H1 (cell line): ENCODE data around the gene TECTB. TPM values are rescaled to one million over a fixed set of nuclear protein-coding genes. Genes with fewer than 3 reads are reported as not detected.

ENCODE experiments used
- CTCF ChIA-PET: fragments of 300-600 bp; sonication (Branson Sonifier 250); formaldehyde crosslinking; loops from one replicate; lab custom pipeline; 2021; ENCODE audit not compliant: partially characterized antibody; lab: Charles Lee
- POLR2A ChIA-PET: fragments of 300-600 bp; sonication (Branson Sonifier 250); formaldehyde crosslinking; loops from one replicate; lab custom pipeline; 2021; ENCODE audit warnings: inconsistent platforms; ENCODE audit not compliant: partially characterized antibody; lab: Charles Lee
- DNase-seq, 2 experiments: peaks; one replicate each; pipeline versions ENCODE4 v3.0.0 to v3.0.0-alpha.2; 2010 to 2022; ENCODE audit warnings: low spot score in 2 of 2, low read depth in 1 of 2, mixed read lengths in 1 of 2
- FAIRE-seq: peaks from 2 replicates; lab custom pipeline; 2011; peaks lifted over from hg19 to GRCh38; lab: Jason Lieb, UNC
- H2AFZ ChIP-seq: 2 replicates; pipeline ENCODE4 v1.8.1; 2012; ENCODE audit warnings: low read length, inconsistent platforms
- H2AK5ac ChIP-seq: 2 replicates; pipeline ENCODE4 v1.6.1; 2013; ENCODE audit warnings: low read depth, low read length
- H2BK120ac ChIP-seq: replicated peaks from 2 replicates; pipeline ENCODE3; 2013; ENCODE audit warnings: low read depth, low read length, inconsistent platforms
- H2BK12ac ChIP-seq: 2 replicates; pipeline ENCODE4 v1.6.1; 2013; ENCODE audit warnings: low read depth, low read length
- H2BK15ac ChIP-seq: 2 replicates; pipeline ENCODE4 v1.6.1; 2013; ENCODE audit warnings: low read length
- H2BK20ac ChIP-seq: 2 replicates; pipeline ENCODE4 v1.6.1; 2013; ENCODE audit warnings: low read length
- H2BK5ac ChIP-seq: 2 replicates; pipeline ENCODE4 v1.6.1; 2013; ENCODE audit warnings: low read depth, low read length
- H3K14ac ChIP-seq: 2 replicates; pipeline ENCODE4 v1.6.1; 2013; ENCODE audit warnings: inconsistent platforms; ENCODE audit not compliant: insufficient read length
- H3K18ac ChIP-seq: 2 replicates; pipeline ENCODE4 v1.6.1; 2013; ENCODE audit warnings: low read length; ENCODE audit errors: extremely low read depth
- H3K23ac ChIP-seq: 2 replicates; pipeline ENCODE4 v1.6.1; 2013; ENCODE audit warnings: inconsistent platforms; ENCODE audit not compliant: insufficient read length
- H3K23me2 ChIP-seq: 2 replicates; pipeline ENCODE4 v1.6.1; 2013; ENCODE audit warnings: low read depth, low read length
- H3K27ac ChIP-seq: 2 replicates; pipeline ENCODE4 v1.6.1; 2011; ENCODE audit warnings: low read depth, low read length, inconsistent platforms
- H3K27me3 ChIP-seq, 4 experiments: replicated peaks in 1 of 4; 1 replicate in 1 of 4; 2 replicates in 3 of 4; pipeline versions ENCODE4 v1.6.1 to v1.8.1; 2011 to 2013; ENCODE audit warnings: low read length in 3 of 4, mild to moderate bottlenecking in 3 of 4, inconsistent platforms in 2 of 4, mixed read lengths in 2 of 4, moderate library complexity in 1 of 4; ENCODE audit not compliant: control insufficient read depth in 3 of 4, insufficient read depth in 3 of 4; ENCODE audit errors: extremely low read depth in 1 of 4
- H3K36me3 ChIP-seq, 4 experiments: 2 replicates each; pipeline versions ENCODE4 v1.6.1 to v1.8.1; 2011 to 2013; ENCODE audit warnings: mild to moderate bottlenecking in 4 of 4, low read length in 3 of 4, moderate library complexity in 2 of 4, control low read depth in 1 of 4, inconsistent platforms in 1 of 4; ENCODE audit not compliant: insufficient read depth in 4 of 4, control insufficient read depth in 2 of 4
- H3K4ac ChIP-seq: replicated peaks from 2 replicates; pipeline ENCODE3; 2013; ENCODE audit warnings: low read length, low read depth, mixed read lengths, inconsistent platforms; ENCODE audit not compliant: insufficient read length
- H3K4me1 ChIP-seq, 4 experiments: replicated peaks in 1 of 4; 1 replicate in 1 of 4; 2 replicates in 3 of 4; pipeline versions ENCODE4 v1.6.1 to v1.8.1; 2011 to 2013; ENCODE audit warnings: low read length in 3 of 4, inconsistent platforms in 2 of 4, mixed read lengths in 1 of 4; ENCODE audit not compliant: insufficient read depth in 4 of 4, control insufficient read depth in 3 of 4
- H3K4me2 ChIP-seq, 2 experiments: 2 replicates each; pipeline versions ENCODE4 v1.6.1 to v1.8.1; 2011 to 2013; ENCODE audit warnings: low read depth in 2 of 2, low read length in 2 of 2, control low read depth in 1 of 2, inconsistent platforms in 1 of 2, mild to moderate bottlenecking in 1 of 2; ENCODE audit not compliant: insufficient read depth in 1 of 2
- H3K4me3 ChIP-seq, 4 experiments: fragments of 200-600, 300-600 bp in 1 of 4; sonication (generic), shearing (Covaris generic), sonication (Bioruptor Twin) in 1 of 4; 2 replicates each; pipeline versions ENCODE4 v1.5.1 to v1.8.1; 2011 to 2016; ENCODE audit warnings: low read length in 4 of 4, low read depth in 3 of 4, control low read depth in 2 of 4, inconsistent platforms in 2 of 4, mild to moderate bottlenecking in 2 of 4, mixed read lengths in 1 of 4, moderate library complexity in 1 of 4; ENCODE audit not compliant: insufficient read depth in 2 of 4; ENCODE audit errors: extremely low read depth in 1 of 4
- H3K56ac ChIP-seq: replicated peaks from 2 replicates; pipeline ENCODE3; 2013; ENCODE audit warnings: low read depth, mild to moderate bottlenecking, mixed read lengths, low read length, inconsistent platforms; ENCODE audit not compliant: insufficient read length
- H3K79me1 ChIP-seq: 2 replicates; pipeline ENCODE4 v1.6.1; 2013; ENCODE audit warnings: low read depth, low read length, control low read depth
- H3K79me2 ChIP-seq, 2 experiments: 2 replicates each; pipeline versions ENCODE4 v1.6.1 to v1.8.1; 2012 to 2013; ENCODE audit warnings: low read length in 2 of 2, mild to moderate bottlenecking in 2 of 2, inconsistent platforms in 1 of 2; ENCODE audit not compliant: insufficient read depth in 2 of 2, control insufficient read depth in 1 of 2
- H3K9ac ChIP-seq, 4 experiments: replicated peaks in 1 of 4; 1 replicate in 1 of 4; 2 replicates in 3 of 4; pipeline versions ENCODE4 v1.6.1 to v1.8.1; 2011 to 2013; ENCODE audit warnings: low read depth in 3 of 4, low read length in 3 of 4, control low read depth in 2 of 4, mild to moderate bottlenecking in 2 of 4, moderate library complexity in 2 of 4, inconsistent platforms in 1 of 4; ENCODE audit errors: extremely low read depth in 1 of 4
- H3K9me3 ChIP-seq, 2 experiments: 2 replicates each; pipeline versions ENCODE4 v1.6.1 to v1.8.1; 2012 to 2013; ENCODE audit warnings: mild to moderate bottlenecking in 2 of 2, moderate library complexity in 2 of 2, control low read depth in 1 of 2, inconsistent platforms in 1 of 2, low read depth in 1 of 2, low read length in 1 of 2, mixed read lengths in 1 of 2; ENCODE audit not compliant: insufficient read depth in 2 of 2
- H4K20me1 ChIP-seq, 2 experiments: replicated peaks in 1 of 2; 2 replicates each; pipeline versions ENCODE3 to v1.8.1; 2011 to 2013; ENCODE audit warnings: inconsistent platforms in 2 of 2, low read length in 2 of 2, mild to moderate bottlenecking in 1 of 2; ENCODE audit not compliant: insufficient read depth in 2 of 2, control insufficient read depth in 1 of 2
- H4K5ac ChIP-seq: 2 replicates; pipeline ENCODE4 v1.6.1; 2013; ENCODE audit warnings: low read length, low read depth, mixed read lengths, inconsistent platforms; ENCODE audit not compliant: insufficient read length
- H4K8ac ChIP-seq: 2 replicates; pipeline ENCODE4 v1.8.0; 2013; ENCODE audit warnings: mild to moderate bottlenecking, moderate library complexity, low read length, inconsistent platforms; ENCODE audit not compliant: insufficient read depth; ENCODE audit errors: extremely low read depth
- H4K91ac ChIP-seq: replicated peaks from 2 replicates; pipeline ENCODE3; 2013; ENCODE audit warnings: low read length, mixed read lengths, inconsistent platforms; ENCODE audit not compliant: insufficient read length
- BCL11A ChIP-seq, 2 experiments: IDR thresholded peaks; one replicate each; pipeline ENCODE4 v1.6.1; 2011; ENCODE audit warnings: low read depth in 2 of 2, low read length in 2 of 2, mild to moderate bottlenecking in 2 of 2
- HDAC2 ChIP-seq, 2 experiments: fragments of 300-600 bp in 1 of 2; sonication (generic) in 1 of 2; IDR thresholded peaks; 2 replicates each; pipeline ENCODE4 v1.6.1; 2011 to 2012; ENCODE audit warnings: low read depth in 2 of 2, low read length in 2 of 2, mild to moderate bottlenecking in 2 of 2, moderate library complexity in 2 of 2, borderline replicate concordance in 1 of 2, inconsistent platforms in 1 of 2
- HDAC6 ChIP-seq: IDR thresholded peaks from one replicate; pipeline ENCODE4 v1.7.1; 2012; ENCODE audit warnings: low read depth, mild to moderate bottlenecking, inconsistent platforms, low read length, moderate library complexity
- JUN ChIP-seq: IDR thresholded peaks from 2 replicates; pipeline ENCODE4 v1.6.1; 2011; ENCODE audit warnings: low read depth, mild to moderate bottlenecking, improper control_type of control experiment, low read length
- KDM4A ChIP-seq: IDR thresholded peaks from one replicate; pipeline ENCODE4 v1.7.1; 2012; ENCODE audit warnings: low read depth, mild to moderate bottlenecking, moderate library complexity, low read length, inconsistent platforms; ENCODE audit not compliant: severe bottlenecking
- PHF8 ChIP-seq: fragments of 200-600 bp; sonication (generic); conservative IDR thresholded peaks from 2 replicates; pipeline ENCODE4 v1.7.1; 2012; ENCODE audit warnings: low read depth, mild to moderate bottlenecking, inconsistent platforms, low read length, moderate library complexity
- RAD21 ChIP-seq, 2 experiments: IDR thresholded peaks in 1 of 2; conservative IDR thresholded peaks in 1 of 2; 2 replicates each; pipeline ENCODE4 v1.6.1; 2011; ENCODE audit warnings: low read depth in 2 of 2, low read length in 2 of 2, improper control_type of control experiment in 1 of 2, inconsistent platforms in 1 of 2, mild to moderate bottlenecking in 1 of 2, moderate library complexity in 1 of 2
- RFX5 ChIP-seq: IDR thresholded peaks from 2 replicates; pipeline ENCODE4 v1.6.1; 2011; ENCODE audit warnings: low read depth, low read length, improper control_type of control experiment, borderline replicate concordance
- RNF2 ChIP-seq: fragments of 200-900, 300-1000 bp; sonication (generic); IDR thresholded peaks from 2 replicates; pipeline ENCODE4 v1.7.1; 2016; ENCODE audit warnings: borderline replicate concordance, low read depth, mild to moderate bottlenecking, antibody characterized with exemption, low read length; ENCODE audit not compliant: poor library complexity, severe bottlenecking; ENCODE audit errors: missing control alignments
- RXRA ChIP-seq: IDR thresholded peaks from 2 replicates; pipeline ENCODE4 v1.6.1; 2011; ENCODE audit warnings: low read depth, mild to moderate bottlenecking, low read length, moderate library complexity; ENCODE audit not compliant: insufficient read depth
- SUZ12 ChIP-seq: fragments of 200-600 bp; sonication (generic); IDR thresholded peaks from 2 replicates; pipeline ENCODE4 v1.6.1; 2012; ENCODE audit warnings: mild to moderate bottlenecking, inconsistent platforms, low read length, moderate library complexity, mixed read lengths
- WGBS, 2 experiments: shearing (Covaris generic) in 1 of 2; methylation state at CpG; one replicate each; pipeline versions ENCODE4 v1.1.6 to v1.1.7; 2013 to 2015; ENCODE audit warnings: low lambda C conversion rate in 2 of 2, mixed read lengths in 2 of 2, inconsistent platforms in 1 of 2, low coverage in 1 of 2, missing lambda C conversion rate in 1 of 2; ENCODE audit not compliant: insufficient replicate concordance in 2 of 2, insufficient coverage in 1 of 2, insufficient read length in 1 of 2; ENCODE audit errors: extremely low coverage in 1 of 2, missing lambda C conversion rate in 1 of 2; 5-methylcytosine and 5-hydroxymethylcytosine counted together
- polyA plus RNA-seq, 7 experiments: library from polyadenylated mRNA; depleted of rRNA in 3 of 7; stranded (reverse) in 5 of 7; unstranded in 2 of 7; fragments of >200 nt in 5 of 7; fragments of 200-250 nt in 2 of 7; gene quantifications; 1 replicate in 5 of 7; 2 replicates in 1 of 7; 4 replicates in 1 of 7; pipeline versions ENCODE4 v1.2.1 to v1.2.3, GENCODE V29; 2011 to 2013; ENCODE audit warnings: missing spikeins in 2 of 7, mixed read lengths in 2 of 7
- total RNA-seq: library from RNA; stranded (reverse); fragmentation: NEBNext Ultra II Directional; extraction: Animal tissue kit (Norgen Biotek cat#: 25700); gene quantifications from 2 replicates; pipeline ENCODE4 v1.2.1, GENCODE V29; 2021

Gene TECTB
- total and polyA plus RNA-seq, 2 of the 8 experiments (the other 6 are each of a cell fraction or from before 2014, with no cell fraction given): not detected

GRCh38 chr10:112327678-112328077 lies 44.5 kb downstream of the TECTB start:
- Histone ChIP-seq H2BK20ac (no peak overlapping the region), H3K4ac (no peak overlapping the region), H2BK15ac (no peak overlapping the region), H2BK5ac (no peak overlapping the region), H4K91ac (no peak overlapping the region), H2BK120ac (no peak overlapping the region), H3K36me3 (no peaks in the 10 kb centered on the region), H4K5ac (no peak overlapping the region), H2AFZ (no peak overlapping the region), H2AK5ac (no peak overlapping the region), H3K27ac (no peak overlapping the region), H3K4me3 (no peak overlapping the region), H2BK12ac (no peak overlapping the region), H3K18ac (no peak overlapping the region), H3K23me2 (no peaks in the 10 kb centered on the region), H4K8ac (no peak overlapping the region), H3K9me3 (no peaks in the 10 kb centered on the region), H3K4me1 (no peaks in the 10 kb centered on the region), H3K9ac (no peak overlapping the region), H3K4me2 (no peak overlapping the region), H3K23ac (no peak overlapping the region), H3K27me3 (no peaks in the 10 kb centered on the region), H4K20me1 (no peaks in the 10 kb centered on the region), H3K79me2 (no peaks in the 10 kb centered on the region), H3K14ac (no peak overlapping the region), H3K79me1 (no peaks in the 10 kb centered on the region), H3K56ac (no peak overlapping the region)
- ChIA-PET CTCF (interaction anchor here (0.7 to 2.1 kb wide), 3 partner anchors 12 to 1055 kb away, joined by 4 to 5 read pairs (median 5); no protein-coding TSS in a partner anchor), POLR2A (no interaction called here)
- WGBS, 2 experiments: 83% methylated on average over 3 of the region's 3 CpGs; no CpG with 5 or more reads in 1 of the 2 experiments
- DNase-seq: no peak
- no peak for FAIRE-seq
- no peak for TF ChIP-seq HDAC6
- TF ChIP-seq KDM4A: no peak
- TF ChIP-seq RFX5: no peak
- TF ChIP-seq RXRA: no peak
- no peak for TF ChIP-seq BCL11A (IDR thresholded peaks at IDR 0.05; ENCODE audit: low read depth in 2 of 2, low read length in 2 of 2)
- no peak for TF ChIP-seq JUN
- TF ChIP-seq RNF2: no peak
- no peak for TF ChIP-seq PHF8
- TF ChIP-seq RAD21 (IDR thresholded peaks at IDR 0.05 in 1 of 2, conservative IDR thresholded peaks at IDR 0.05 in 1 of 2; ENCODE audit: low read depth in 2 of 2, low read length in 2 of 2): no peak
- TF ChIP-seq HDAC2 (IDR thresholded peaks at IDR 0.05; ENCODE audit: borderline replicate concordance in 1 of 2, low read depth in 2 of 2, low read length in 2 of 2): no peak
- TF ChIP-seq SUZ12: no peak
